H9 (cell line): ENCODE data around the gene SLC9A1. TPM values are rescaled to one million over a fixed set of nuclear protein-coding genes. Genes with fewer than 3 reads are reported as not detected.

Source experiments
- DNase-seq: peaks from one replicate; pipeline ENCODE4 v3.0.0-alpha.2; 2017
- H2AFZ ChIP-seq: one replicate; pipeline ENCODE4 v1.6.1; 2013; ENCODE audit warnings: mild to moderate bottlenecking, low read length, control low read depth, moderate library complexity
- H2AK5ac ChIP-seq: 2 replicates; pipeline ENCODE4 v1.6.1; 2013; ENCODE audit warnings: low read length, control low read depth, mixed read lengths; ENCODE audit not compliant: insufficient read length
- H2BK120ac ChIP-seq: one replicate; pipeline ENCODE4 v1.6.1; 2013; ENCODE audit warnings: low read depth, mild to moderate bottlenecking, low read length, control low read depth, inconsistent platforms; ENCODE audit not compliant: poor library complexity, severe bottlenecking
- H2BK12ac ChIP-seq: 2 replicates; pipeline ENCODE4 v1.6.1; 2013; ENCODE audit warnings: low read length, control low read depth, mixed read lengths, low read depth; ENCODE audit not compliant: insufficient read length
- H2BK15ac ChIP-seq: 2 replicates; pipeline ENCODE4 v1.6.1; 2013; ENCODE audit warnings: low read depth, low read length, control low read depth
- H2BK20ac ChIP-seq: one replicate; pipeline ENCODE4 v1.6.1; 2013; ENCODE audit warnings: low read depth, mild to moderate bottlenecking, low read length, control low read depth, inconsistent platforms; ENCODE audit not compliant: poor library complexity, severe bottlenecking
- H2BK5ac ChIP-seq: 2 replicates; pipeline ENCODE4 v1.6.1; 2013; ENCODE audit warnings: low read length, control low read depth, mixed read lengths; ENCODE audit not compliant: insufficient read length
- H3K14ac ChIP-seq: 2 replicates; pipeline ENCODE4 v1.6.1; 2013; ENCODE audit warnings: low read length, control low read depth; ENCODE audit not compliant: insufficient read depth
- H3K18ac ChIP-seq: 2 replicates; pipeline ENCODE4 v1.6.1; 2013; ENCODE audit warnings: low read depth, mild to moderate bottlenecking, mixed read lengths, low read length, control low read depth; ENCODE audit not compliant: insufficient read length
- H3K23ac ChIP-seq: 2 replicates; pipeline ENCODE4 v1.6.1; 2013; ENCODE audit warnings: low read length, control low read depth, mixed read lengths, low read depth; ENCODE audit not compliant: insufficient read length
- H3K23me2 ChIP-seq: 2 replicates; pipeline ENCODE4 v1.6.1; 2013; ENCODE audit warnings: low read depth, mild to moderate bottlenecking, mixed read lengths, low read length, control low read depth; ENCODE audit not compliant: insufficient read length, poor library complexity, severe bottlenecking
- H3K27ac ChIP-seq: 2 replicates; pipeline ENCODE4 v1.5.1; 2013; ENCODE audit warnings: low read length, control low read depth, mixed read lengths, low read depth; ENCODE audit not compliant: insufficient read length
- H3K27me3 ChIP-seq: 2 replicates; pipeline ENCODE4 v1.6.1; 2013; ENCODE audit warnings: low read length, control low read depth, inconsistent platforms; ENCODE audit not compliant: insufficient read depth
- H3K4ac ChIP-seq: 2 replicates; pipeline ENCODE4 v1.6.1; 2013; ENCODE audit warnings: low read depth, mild to moderate bottlenecking, control low read depth, inconsistent platforms, low read length, moderate library complexity
- H3K4me1 ChIP-seq: 2 replicates; pipeline ENCODE4 v1.6.1; 2013; ENCODE audit warnings: low read length, control low read depth, inconsistent platforms; ENCODE audit not compliant: insufficient read depth
- H3K4me2 ChIP-seq: 2 replicates; pipeline ENCODE4 v1.6.1; 2013; ENCODE audit warnings: low read length, control low read depth, mixed read lengths; ENCODE audit not compliant: insufficient read length, insufficient read depth
- H3K56ac ChIP-seq: 2 replicates; pipeline ENCODE4 v1.6.1; 2013; ENCODE audit warnings: low read depth, mild to moderate bottlenecking, mixed read lengths, low read length, control low read depth; ENCODE audit not compliant: insufficient read length
- H3K79me1 ChIP-seq: 2 replicates; pipeline ENCODE4 v1.6.1; 2013; ENCODE audit warnings: low read depth, mild to moderate bottlenecking, moderate library complexity, low read length, control low read depth, inconsistent platforms; ENCODE audit not compliant: insufficient read depth, poor library complexity, severe bottlenecking
- H3K79me2 ChIP-seq: 2 replicates; pipeline ENCODE4 v1.6.1; 2013; ENCODE audit warnings: low read length, control low read depth, inconsistent platforms; ENCODE audit not compliant: insufficient read depth
- H3K9ac ChIP-seq: 2 replicates; pipeline ENCODE4 v1.6.1; 2013; ENCODE audit warnings: low read length, control low read depth, mixed read lengths; ENCODE audit not compliant: insufficient read length; ENCODE audit errors: extremely low read depth
- H3K9me3 ChIP-seq: one replicate; pipeline ENCODE4 v1.6.1; 2013; ENCODE audit warnings: low read depth, low read length, inconsistent platforms; ENCODE audit not compliant: control insufficient read depth
- H3T11ph ChIP-seq: one replicate; pipeline ENCODE4 v1.6.1; 2013; ENCODE audit warnings: mild to moderate bottlenecking, low read length, control low read depth, inconsistent platforms
- H4K20me1 ChIP-seq: one replicate; pipeline ENCODE4 v1.6.1; 2013; ENCODE audit not compliant: control insufficient read depth, insufficient read length, insufficient read depth
- H4K5ac ChIP-seq: 2 replicates; pipeline ENCODE4 v1.6.1; 2013; ENCODE audit warnings: low read depth, mild to moderate bottlenecking, mixed read lengths, low read length, control low read depth; ENCODE audit not compliant: insufficient read length
- H4K8ac ChIP-seq: replicated peaks from 2 replicates; pipeline ENCODE4 v1.6.1; 2013; ENCODE audit warnings: low read length, control low read depth, mixed read lengths, low read depth; ENCODE audit not compliant: insufficient read length
- H4K91ac ChIP-seq: 2 replicates; pipeline ENCODE4 v1.6.1; 2013; ENCODE audit warnings: low read depth, mild to moderate bottlenecking, moderate library complexity, mixed read lengths, low read length, control low read depth; ENCODE audit not compliant: insufficient read length
- H3K27ac Mint-ChIP-seq, 3 experiments: 2 replicates in 2 of 3; 3 replicates in 1 of 3; pipeline ENCODE4 v1.8.0; 2020 to 2021; ENCODE audit warnings: mixed read lengths in 3 of 3, mild to moderate bottlenecking in 1 of 3, moderate library complexity in 1 of 3
- H3K27me3 Mint-ChIP-seq: 2 replicates; pipeline ENCODE4 v1.8.0; 2021; ENCODE audit warnings: low read depth, mild to moderate bottlenecking, moderate library complexity, mixed read lengths
- H3K36me3 Mint-ChIP-seq, 3 experiments: 2 replicates in 2 of 3; 3 replicates in 1 of 3; pipeline ENCODE4 v1.8.0; 2020 to 2021; ENCODE audit warnings: low read depth in 3 of 3, mixed read lengths in 3 of 3; ENCODE audit not compliant: insufficient read depth in 1 of 3
- H3K4me1 Mint-ChIP-seq, 2 experiments: 2 replicates each; pipeline ENCODE4 v1.8.0; 2020; ENCODE audit warnings: mixed read lengths in 2 of 2
- H3K4me3 Mint-ChIP-seq, 2 experiments: 2 replicates in 1 of 2; 3 replicates in 1 of 2; pipeline ENCODE4 v1.8.0; 2020 to 2021; ENCODE audit warnings: mild to moderate bottlenecking in 2 of 2, mixed read lengths in 2 of 2, moderate library complexity in 1 of 2
- H3K9me3 Mint-ChIP-seq, 2 experiments: 2 replicates in 1 of 2; 3 replicates in 1 of 2; pipeline ENCODE4 v1.8.0; 2020; ENCODE audit warnings: mild to moderate bottlenecking in 2 of 2, mixed read lengths in 2 of 2, moderate library complexity in 1 of 2
- WGBS: extraction: QIAGEN DNeasy Blood & Tissue Kit; methylation state at CpG from one replicate; pipeline ENCODE4 v1.1.7; 2013; ENCODE audit warnings: missing lambda C conversion rate, low lambda C conversion rate, mixed read lengths; ENCODE audit not compliant: insufficient read length; ENCODE audit errors: extremely low coverage; 5-methylcytosine and 5-hydroxymethylcytosine counted together
- total RNA-seq: library from RNA; stranded (reverse); gene quantifications from 2 replicates; pipeline ENCODE4 v1.2.1, GENCODE V29; 2021
- TF ChIP-seq, protein P1 (sequence below): fragments of 200-600 bp; sonication (generic); conservative IDR thresholded peaks from 3 replicates; pipeline ENCODE4 v1.8.0; 2021; ENCODE audit warnings: antibody characterized with exemption, mild to moderate bottlenecking

Gene SLC9A1
- total RNA-seq, 1 experiment from 2014 or later: 20.8 TPM

DNA sequence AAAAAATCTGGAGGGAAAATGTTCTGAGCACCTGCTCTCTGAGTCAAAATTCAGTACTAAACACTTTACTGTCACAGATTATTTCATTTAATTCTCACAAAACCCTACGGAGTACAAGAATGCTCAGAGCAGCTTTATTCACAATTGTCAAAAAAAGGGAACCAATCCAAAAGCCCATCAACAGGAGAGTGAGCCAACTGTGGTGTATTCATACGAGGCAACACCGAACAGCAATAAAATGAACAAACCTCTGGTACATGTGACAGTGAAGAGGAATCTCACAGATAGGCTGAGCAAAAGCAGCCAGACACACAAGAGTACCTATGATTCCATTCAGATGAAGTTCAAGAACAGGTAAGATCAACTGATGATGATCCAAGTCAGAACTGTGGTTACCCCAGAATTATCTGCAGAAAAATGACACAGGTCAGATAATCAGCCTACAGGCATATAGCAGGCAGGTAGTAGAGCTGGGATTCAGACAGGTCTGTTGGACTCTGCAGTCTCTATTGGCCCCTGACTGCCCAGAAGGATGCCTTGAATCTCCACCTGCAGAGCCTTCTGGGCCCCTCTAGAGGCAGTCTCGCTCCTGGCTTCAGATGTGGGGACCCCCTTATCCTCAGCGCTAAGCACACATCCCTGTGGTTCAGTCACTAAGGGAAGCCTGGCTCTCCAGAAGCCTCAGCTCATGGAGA lies 19.2 kb downstream of the SLC9A1 start:
- H3K4me1 ChIP-seq: peaks cover 7% of the 10 kb centered on the region
- H3K56ac ChIP-seq: no peak overlapping the region
- no peaks in the 10 kb centered on the region for H3K9me3 ChIP-seq
- no peak overlapping the region for H4K91ac ChIP-seq
- no peak overlapping the region for H2BK120ac ChIP-seq
- H3K9me3 Mint-ChIP-seq: no peaks in the 10 kb centered on the region
- H3K14ac ChIP-seq: no peak overlapping the region
- DNase-seq: peak; percentile 64
- H3K18ac ChIP-seq: no peak overlapping the region
- TF ChIP-seq, protein P1, sequence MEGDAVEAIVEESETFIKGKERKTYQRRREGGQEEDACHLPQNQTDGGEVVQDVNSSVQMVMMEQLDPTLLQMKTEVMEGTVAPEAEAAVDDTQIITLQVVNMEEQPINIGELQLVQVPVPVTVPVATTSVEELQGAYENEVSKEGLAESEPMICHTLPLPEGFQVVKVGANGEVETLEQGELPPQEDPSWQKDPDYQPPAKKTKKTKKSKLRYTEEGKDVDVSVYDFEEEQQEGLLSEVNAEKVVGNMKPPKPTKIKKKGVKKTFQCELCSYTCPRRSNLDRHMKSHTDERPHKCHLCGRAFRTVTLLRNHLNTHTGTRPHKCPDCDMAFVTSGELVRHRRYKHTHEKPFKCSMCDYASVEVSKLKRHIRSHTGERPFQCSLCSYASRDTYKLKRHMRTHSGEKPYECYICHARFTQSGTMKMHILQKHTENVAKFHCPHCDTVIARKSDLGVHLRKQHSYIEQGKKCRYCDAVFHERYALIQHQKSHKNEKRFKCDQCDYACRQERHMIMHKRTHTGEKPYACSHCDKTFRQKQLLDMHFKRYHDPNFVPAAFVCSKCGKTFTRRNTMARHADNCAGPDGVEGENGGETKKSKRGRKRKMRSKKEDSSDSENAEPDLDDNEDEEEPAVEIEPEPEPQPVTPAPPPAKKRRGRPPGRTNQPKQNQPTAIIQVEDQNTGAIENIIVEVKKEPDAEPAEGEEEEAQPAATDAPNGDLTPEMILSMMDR: peak; percentile 59
- H3K27me3 ChIP-seq: no peaks in the 10 kb centered on the region
- H2BK5ac ChIP-seq: no peak overlapping the region
- no peak overlapping the region for H3K4me3 Mint-ChIP-seq
- no peak overlapping the region for H3K4me2 ChIP-seq
- H3K4me1 Mint-ChIP-seq: peaks cover 29 to 34% of the 10 kb centered on the region in 2 experiments
- H4K8ac ChIP-seq: no peak overlapping the region
- no peaks in the 10 kb centered on the region for H4K20me1 ChIP-seq
- no peak overlapping the region for H3K4ac ChIP-seq
- H4K5ac ChIP-seq: no peak overlapping the region
- no peak overlapping the region for H3K27ac Mint-ChIP-seq
- H3K27ac ChIP-seq: no peak overlapping the region
- no peaks in the 10 kb centered on the region for H3K79me1 ChIP-seq
- H3T11ph ChIP-seq: no peak overlapping the region
- H2BK20ac ChIP-seq: no peak overlapping the region
- peaks cover 0 to 8% (median 0%) of the 10 kb centered on the region in 3 experiments; a peak in 3 of 7 replicates for H3K36me3 Mint-ChIP-seq
- no peak overlapping the region for H2AFZ ChIP-seq
- H2AK5ac ChIP-seq: no peak overlapping the region
- no peak overlapping the region for H2BK15ac ChIP-seq
- WGBS: no CpG with 5 or more reads among the region's 5 CpGs
- H2BK12ac ChIP-seq: no peak overlapping the region
- no peak overlapping the region for H3K23ac ChIP-seq
- no peaks in the 10 kb centered on the region for H3K23me2 ChIP-seq
- H3K9ac ChIP-seq: no peak overlapping the region
- no peaks in the 10 kb centered on the region for H3K79me2 ChIP-seq
- no peaks in the 10 kb centered on the region; the same call in 1 of the 2 replicates for H3K27me3 Mint-ChIP-seq
